ENCODE measurements around the gene TANGO2.

- TF ChIP-seq EZH2phosphoT487 (IDR thresholded peaks at IDR 0.05; ENCODE audit: insufficient read depth, low read depth) (no peak), EZH2 (IDR thresholded peaks at IDR 0.05; ENCODE audit: insufficient read depth, poor library complexity, severe bottlenecking) (no peak)
Observed at GRCh38 chr22:19976671-19977070, 44.2 kb upstream of the TANGO2 start.

Measured in GM23248 (cell line).